Measurements from ENCODE around the gene PSMA7.

PSMA7 gene

GRCh38 chr20:62087632-62088031 is 55.6 kb downstream of the PSMA7 start:
- no peak overlapping the region for H3K4me3 ChIP-seq (ENCODE audit: low read depth, low read length)
- DNase-seq (ENCODE audit: low read depth): no peak
- no peak for TF ChIP-seq CTCF (IDR thresholded peaks at IDR 0.05; ENCODE audit: low read depth, low read length, missing control alignments)

- no peak for TF ChIP-seq CTCF (IDR thresholded peaks at IDR 0.05; ENCODE audit: low read depth, low read length, missing control alignments)
- no peak for DNase-seq (ENCODE audit: low read depth)
Measured at GRCh38 chr20:62087227-62087626, 56.0 kb downstream of the PSMA7 start.

More at GRCh38 chr20:62087227-62087626, 56.0 kb downstream of the PSMA7 start:
- no peak overlapping the region for H3K4me3 ChIP-seq (ENCODE audit: low read depth, low read length)
